Measurements from ENCODE around the gene DCP1B.
"Not testable (repeated sequence)": the region's sequence is repeated elsewhere in the genome, so short reads cannot be mapped to it uniquely, and the experiment has no call there.

Gene DCP1B

DNA sequence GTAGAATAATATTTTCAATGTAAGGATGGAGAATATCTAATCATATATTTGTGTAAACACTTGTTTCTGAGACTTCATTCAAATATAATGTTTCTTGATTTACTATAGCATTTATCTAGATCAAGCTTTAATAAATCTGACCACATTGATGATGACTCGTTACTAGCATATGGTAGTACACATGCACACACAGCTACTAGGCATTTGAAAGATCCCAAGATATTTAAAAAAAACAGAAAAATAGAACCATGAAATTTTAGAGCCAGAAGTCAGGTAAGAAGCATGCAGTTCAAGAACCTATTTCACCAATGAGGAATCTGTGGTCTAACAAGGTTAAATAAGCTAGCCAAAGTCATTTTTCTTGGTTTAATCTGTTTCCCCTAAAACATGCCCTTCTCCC lies 32.0 kb downstream of the DCP1B start:
- no peak for DNase-seq

- no peak for DNase-seq
Observed at GRCh38 chr12:1970331-1970900, 33.8 kb downstream of the DCP1B start.

GRCh38 chr12:1966561-1967226 lies 37.6 kb downstream of the DCP1B start:
- DNase-seq: no peak

- DNase-seq: no peak
Observed at GRCh38 chr12:1965916-1966315, 38.3 kb downstream of the DCP1B start.

- DNase-seq: no peak
Observed at GRCh38 chr12:1962051-1963020, 41.9 kb downstream of the DCP1B start.

DNA sequence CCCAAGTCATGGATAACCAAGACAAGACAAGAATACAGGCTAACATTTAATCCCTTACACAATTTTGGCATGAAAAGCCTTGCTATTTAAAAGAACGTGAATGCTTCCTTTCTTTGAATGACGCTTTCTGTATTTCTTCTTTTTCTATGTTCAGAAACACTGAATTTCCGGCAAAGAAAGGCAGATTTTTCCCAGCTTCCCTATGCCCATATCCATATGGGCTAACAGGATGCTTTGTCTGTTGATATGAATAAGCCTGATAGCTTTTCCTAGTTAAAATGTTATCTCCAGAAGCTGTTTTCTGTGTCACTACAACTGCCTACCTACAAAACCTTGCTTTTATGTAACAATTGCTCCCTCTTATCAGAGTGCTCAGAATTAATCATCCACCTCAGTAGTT lies 47.5 kb downstream of the DCP1B start:
- DNase-seq: no peak

- no peak for DNase-seq
Observed at GRCh38 chr12:1949771-1950470, 54.3 kb downstream of the DCP1B start.

DNA sequence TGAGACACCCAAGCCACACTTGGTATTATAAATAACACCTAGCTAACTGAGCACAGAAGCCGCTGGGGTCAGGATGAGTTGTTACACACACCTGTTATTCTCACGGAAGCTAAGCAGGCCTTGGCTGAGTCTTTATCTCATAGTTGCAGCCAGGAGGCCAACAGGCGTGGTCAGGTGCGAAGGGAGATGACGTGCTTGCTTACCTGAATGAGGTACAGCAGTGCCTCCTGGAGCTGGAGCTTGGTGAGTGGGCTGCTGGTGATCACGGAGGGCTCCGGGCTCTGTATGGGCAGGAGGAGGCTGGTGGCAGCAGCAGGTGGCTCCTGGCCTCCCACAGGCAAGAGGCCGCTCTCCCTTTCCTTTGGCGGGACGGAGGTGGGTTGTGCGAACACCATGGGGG lies 55.4 kb downstream of the DCP1B start:
- DNase-seq: no peak

DNA sequence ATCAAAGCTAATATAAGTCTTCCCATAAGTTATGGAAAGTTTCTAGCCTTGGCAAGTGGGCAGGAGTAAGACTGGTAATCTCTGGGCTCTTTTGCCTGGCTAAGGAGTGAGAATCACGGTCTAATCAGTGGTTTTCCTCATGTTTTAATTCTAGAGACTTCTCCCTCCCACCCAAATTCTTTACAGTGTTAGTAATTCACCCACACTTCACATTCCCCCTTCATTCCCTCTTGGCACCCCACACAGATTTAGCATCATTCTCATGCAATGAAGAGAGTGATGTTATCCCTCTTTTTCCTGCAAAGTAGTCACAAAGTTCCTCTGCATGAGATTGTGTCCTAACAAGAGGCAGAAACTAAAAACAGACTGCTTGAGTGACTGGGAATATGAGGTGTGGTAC lies 57.2 kb downstream of the DCP1B start:
- DNase-seq: no peak

DNA sequence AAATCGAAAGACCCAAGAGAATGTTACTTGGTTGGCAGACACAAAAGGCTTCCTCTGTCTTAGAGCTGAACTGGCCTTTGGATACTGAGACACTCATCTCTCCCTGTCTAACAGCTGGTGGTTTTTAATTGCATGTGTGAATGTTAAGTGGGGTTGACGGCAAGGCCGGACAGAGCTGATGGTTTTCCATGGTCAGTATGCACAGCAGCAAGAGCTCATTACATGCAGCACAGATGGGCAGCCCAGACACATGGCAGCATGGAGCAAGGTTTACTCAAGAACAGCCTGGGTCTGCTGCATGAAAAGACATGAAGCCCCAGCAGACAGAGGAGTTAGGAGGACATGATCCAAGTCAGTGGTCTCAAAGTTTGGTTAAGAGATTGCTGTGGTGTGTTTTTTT lies 58.0 kb downstream of the DCP1B start:
- DNase-seq: no peak

DNA sequence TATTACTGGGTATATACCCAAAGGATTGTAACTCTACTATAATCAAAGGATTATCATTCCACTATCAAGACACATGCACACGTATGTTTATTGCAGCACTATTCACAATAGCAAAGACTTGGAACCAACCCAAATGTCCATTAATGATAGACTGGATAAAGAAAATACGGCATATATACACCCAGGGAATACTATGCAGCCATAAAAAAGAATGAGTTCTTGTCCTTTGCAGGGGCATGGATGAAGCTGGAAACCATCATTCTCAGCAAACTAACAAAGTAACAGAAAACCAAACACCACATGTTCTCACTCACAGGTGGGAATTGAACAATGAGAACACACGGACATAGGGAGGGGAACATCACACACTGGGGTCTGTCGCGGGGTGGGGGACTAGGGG lies 58.8 kb downstream of the DCP1B start:
- DNase-seq: not testable (repeated sequence)

GRCh38 chr12:1939801-1940607 lies 64.3 kb downstream of the DCP1B start:
- peak; percentile 92 for DNase-seq

DNA sequence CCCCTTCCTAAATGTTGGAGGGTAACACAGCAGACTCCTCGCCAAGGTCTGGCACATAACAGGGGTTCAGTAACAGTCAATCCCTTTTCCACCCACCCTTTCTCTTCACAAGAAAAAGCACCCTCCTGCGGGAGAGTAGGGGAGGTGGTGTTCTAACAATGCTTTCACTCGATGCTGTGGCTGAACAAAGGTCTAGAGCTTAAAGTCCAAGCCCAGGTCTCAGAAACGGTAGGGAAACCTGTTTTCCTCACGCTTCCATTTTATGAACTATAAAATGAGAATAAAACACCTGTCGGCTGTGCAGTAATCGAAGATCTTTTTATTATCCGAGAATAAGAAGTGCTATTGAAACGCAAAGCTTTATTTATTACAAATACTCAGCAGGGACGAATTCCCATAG lies 64.9 kb downstream of the DCP1B start:
- no peak for DNase-seq

DNA sequence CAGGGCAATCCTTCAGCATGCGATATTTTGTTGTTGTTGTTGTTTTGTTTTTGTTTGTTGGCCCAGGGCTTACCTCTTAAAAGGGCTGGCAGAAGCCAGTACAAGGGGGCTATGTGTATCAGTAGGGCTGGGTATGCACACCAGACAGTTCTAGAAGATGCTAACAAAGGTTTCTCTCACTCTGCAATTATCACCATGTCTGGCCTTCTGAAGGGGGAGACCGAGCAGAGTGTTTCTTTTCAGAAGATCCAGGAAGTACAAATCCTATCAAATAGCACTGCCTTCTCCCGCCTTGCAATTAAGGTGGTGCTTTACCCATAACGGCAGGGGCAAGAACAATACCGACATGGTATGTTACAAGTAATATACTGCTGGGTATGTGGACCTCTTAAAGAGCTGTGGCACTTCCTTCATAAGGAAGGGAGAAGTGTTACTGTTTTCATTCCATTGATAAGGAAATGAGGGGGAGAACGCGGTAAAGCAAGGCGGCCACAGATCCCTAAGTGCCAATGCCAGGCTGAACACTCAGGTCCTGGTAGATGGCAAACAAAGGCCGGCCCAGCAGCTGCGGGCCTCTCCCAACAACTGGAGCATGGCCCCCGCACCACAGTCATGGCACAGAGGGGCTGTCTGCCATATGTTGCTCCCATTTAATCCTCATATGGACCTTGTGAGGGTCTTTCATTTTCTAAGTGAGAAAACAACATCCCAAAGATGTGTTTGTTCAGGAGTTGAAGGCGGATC lies 66.6 kb downstream of the DCP1B start:
- no peak for DNase-seq

GRCh38 chr12:1936406-1937320 lies 67.6 kb downstream of the DCP1B start:
- DNase-seq: no peak

DNA sequence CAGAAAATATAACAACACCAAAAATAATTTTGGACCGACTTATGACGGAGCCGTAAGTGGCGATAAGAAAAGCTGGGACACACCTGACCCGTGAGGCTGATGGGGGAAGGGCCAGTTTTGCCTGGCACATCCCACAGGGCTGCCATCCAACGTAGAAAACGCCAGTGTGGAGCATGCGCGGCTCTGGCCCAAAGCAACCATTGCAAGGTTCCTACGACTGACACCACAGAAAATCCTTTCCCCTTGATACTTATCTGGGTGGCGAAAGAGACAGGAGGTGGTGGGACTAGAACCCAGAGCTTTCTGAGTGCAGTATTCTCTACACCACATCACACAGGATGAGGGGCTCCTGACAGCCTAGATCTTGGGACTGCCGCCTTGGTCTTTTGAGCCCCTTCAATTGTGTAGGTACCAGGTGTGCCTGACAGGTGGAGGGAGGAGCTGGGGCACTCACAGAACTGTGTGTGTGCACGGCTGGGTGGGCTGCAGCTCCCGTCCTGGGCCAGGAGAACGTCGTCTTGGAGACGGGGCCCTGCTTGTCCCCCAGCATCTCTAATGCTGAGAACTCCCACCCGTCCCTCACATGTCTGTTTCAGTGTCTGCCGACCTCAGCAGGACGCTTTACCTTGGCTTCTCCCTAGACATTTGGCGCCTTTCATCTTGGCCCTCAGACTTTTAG lies 68.4 kb downstream of the DCP1B start:
- no peak for DNase-seq

DNA sequence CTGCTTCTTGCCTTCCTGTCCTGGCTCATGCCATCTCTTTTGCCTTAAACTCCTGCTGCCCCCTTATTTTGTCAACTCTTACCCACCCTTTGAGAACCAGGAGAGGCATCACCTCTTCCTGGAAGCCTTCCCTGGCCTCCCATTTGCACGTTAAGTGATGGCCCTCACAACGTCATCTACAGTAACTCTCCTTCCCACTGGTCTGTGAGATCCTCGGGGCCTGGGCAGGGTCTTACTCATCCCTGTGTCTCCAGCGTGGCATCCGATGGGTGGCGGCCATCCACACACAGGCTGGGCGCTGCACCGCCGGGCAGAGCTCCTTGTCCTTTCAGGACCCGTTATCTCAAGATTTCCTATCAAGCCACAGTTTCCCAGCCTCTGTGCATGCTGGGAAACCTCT lies 69.0 kb downstream of the DCP1B start:
- no peak for DNase-seq

GRCh38 chr12:1934831-1935230 lies 69.4 kb downstream of the DCP1B start:
- DNase-seq: no peak

GRCh38 chr12:1934068-1934467 lies 70.2 kb downstream of the DCP1B start:
- DNase-seq: no peak
